K562 (cell line): ENCODE results near the gene FKRP. TPM values are rescaled to one million over a fixed set of nuclear protein-coding genes. Genes with fewer than 3 reads are reported as not detected.

ENCODE experiments used
- ASH1L ChIP-seq: fragments of 450-650 bp; IDR thresholded peaks from 2 replicates; pipeline ENCODE4 v1.6.1; 2018; ENCODE audit warnings: borderline replicate concordance, mild to moderate bottlenecking, low read depth; ENCODE audit not compliant: partially characterized antibody
- CBFB ChIP-seq: sonication (generic); formaldehyde crosslinking; IDR thresholded peaks from 2 replicates; pipeline ENCODE4 v1.4.0; 2020; ENCODE audit warnings: mild to moderate bottlenecking, missing genetic modification reagents
- CBX5 ChIP-seq: IDR thresholded peaks from 2 replicates; pipeline ENCODE4 v1.6.1; 2014; ENCODE audit warnings: low read depth, borderline replicate concordance
- DDX20 ChIP-seq: fragments of 450-650 bp; IDR thresholded peaks from 2 replicates; pipeline ENCODE4 v1.6.1; 2016; ENCODE audit warnings: missing genetic modification characterization, low read depth, mild to moderate bottlenecking, missing compliant biosample characterization, moderate library complexity
- DPF2 ChIP-seq: fragments of 450-650 bp; IDR thresholded peaks from 2 replicates; pipeline ENCODE4 v1.6.1; 2016
- KHSRP ChIP-seq: fragments of 450-650 bp; IDR thresholded peaks from 2 replicates; pipeline ENCODE4 v1.6.1; 2017
- LEF1 ChIP-seq: fragments of 450-650 bp; IDR thresholded peaks from 2 replicates; pipeline ENCODE4 v1.6.1; 2016; ENCODE audit warnings: mild to moderate bottlenecking
- MIER1 ChIP-seq: fragments of 450-650 bp; IDR thresholded peaks from 2 replicates; pipeline ENCODE4 v1.6.1; 2016; ENCODE audit warnings: antibody characterized with exemption, mild to moderate bottlenecking, low read depth
- MYNN ChIP-seq, 2 experiments: sonication (generic); formaldehyde crosslinking in 1 of 2; IDR thresholded peaks; 2 replicates each; pipeline versions ENCODE4 v1.5.0 to v1.6.1; 2016 to 2020; ENCODE audit warnings: antibody characterized with exemption in 1 of 2, missing genetic modification reagents in 1 of 2
- PCBP1 ChIP-seq: fragments of 200-400 bp; formaldehyde crosslinking; IDR thresholded peaks from 2 replicates; pipeline ENCODE4 v1.6.1; 2018; ENCODE audit warnings: mild to moderate bottlenecking, low read depth, low read length; ENCODE audit not compliant: poor library complexity, severe bottlenecking
- POLR2AphosphoS5 ChIP-seq: IDR thresholded peaks from 2 replicates; pipeline ENCODE4 v1.6.1; 2011; ENCODE audit warnings: mild to moderate bottlenecking, low read depth, low read length, moderate library complexity; ENCODE audit not compliant: control insufficient read depth, insufficient read depth
- POLR3A ChIP-seq: IDR thresholded peaks from 2 replicates; pipeline ENCODE4 v1.6.1; 2011; ENCODE audit warnings: borderline replicate concordance, mild to moderate bottlenecking, moderate library complexity; ENCODE audit not compliant: insufficient read length, insufficient read depth; ENCODE audit errors: extremely low read depth
- SMARCB1 ChIP-seq: IDR thresholded peaks from 2 replicates; pipeline ENCODE4 v1.6.1; 2011; ENCODE audit warnings: improper control_type of control experiment, low read depth; ENCODE audit not compliant: insufficient read length
- ZC3H11A ChIP-seq: IDR thresholded peaks from 2 replicates; pipeline ENCODE4 v1.6.1; 2012; ENCODE audit warnings: low read depth, low read length, improper control_type of control experiment
- ZFP30 ChIP-seq: fragments of 250-450 bp; sonication (Bioruptor Pico); IDR thresholded peaks from 2 replicates; pipeline ENCODE4 v1.8.0; 2022; ENCODE audit warnings: moderate library complexity, mild to moderate bottlenecking, inconsistent platforms, borderline replicate concordance
- ZNF586 ChIP-seq: fragments of 450-650 bp; formaldehyde crosslinking; conservative IDR thresholded peaks from 2 replicates; pipeline ENCODE4 v1.4.0; 2020; ENCODE audit warnings: mild to moderate bottlenecking, moderate library complexity
- ZNF699 ChIP-seq: fragments of 250-450 bp; sonication (Bioruptor Pico); IDR thresholded peaks from 2 replicates; pipeline ENCODE4 v1.8.0; 2021; ENCODE audit warnings: mild to moderate bottlenecking, moderate library complexity; ENCODE audit not compliant: insufficient replicate concordance
- ZNF79 ChIP-seq: fragments of 250-450 bp; sonication (Bioruptor Pico); IDR thresholded peaks from 2 replicates; pipeline ENCODE4 v1.4.0; 2020; ENCODE audit warnings: low read depth, mild to moderate bottlenecking, moderate library complexity
- polyA plus RNA-seq, 8 experiments: library from polyadenylated mRNA; depleted of rRNA in 4 of 8; stranded (reverse) in 5 of 8; unstranded in 3 of 8; fragments of >200 nt; fragmentation: Nextera tagmentation in 2 of 8; fragmentation: Illumina TruSeq in 1 of 8; extraction: Ambion mirVana in 2 of 8; extraction: Trizol in 1 of 8; gene quantifications; 2 replicates each; pipeline versions ENCODE4 v1.2.1 to v1.2.3, GENCODE V29; 2011 to 2014; ENCODE audit warnings: inconsistent platforms in 1 of 8, missing spikeins in 1 of 8
- total RNA-seq, 7 experiments: library from RNA; depleted of rRNA in 6 of 7; stranded (reverse); fragments of >200 nt in 6 of 7; fragmentation: Illumina TruSeq in 2 of 7; extraction: Trizol in 2 of 7; gene quantifications; 2 replicates each; pipeline versions ENCODE4 v1.2.1 to v1.2.3, GENCODE V29; 2011 to 2021; ENCODE audit warnings: low replicate concordance in 1 of 7
- TF ChIP-seq, protein P1 (sequence below): fragments of 450-650 bp; formaldehyde crosslinking; IDR thresholded peaks from 2 replicates; pipeline ENCODE4 v1.4.0; 2022; ENCODE audit warnings: missing genetic modification characterization
- TF ChIP-seq, protein P2 (sequence below): fragments of 200-800 bp; sonication (Bioruptor generic); IDR thresholded peaks from 2 replicates; pipeline ENCODE4 v1.6.1; 2017; ENCODE audit warnings: missing genetic modification characterization, missing compliant biosample characterization
- TF ChIP-seq, protein P3 (sequence below), 2 experiments: fragments of 450-650 bp; IDR thresholded peaks; 2 replicates each; pipeline ENCODE4 v1.6.1; 2018; ENCODE audit warnings: mild to moderate bottlenecking in 2 of 2, low read depth in 1 of 2; ENCODE audit not compliant: partially characterized antibody in 2 of 2

Gene FKRP
- total and polyA plus RNA-seq, 9 of the 15 experiments (the other 6 are each of a cell fraction or from before 2014, with no cell fraction given), result 0.68 to 16.1 (median 6.5) TPM

DNA sequence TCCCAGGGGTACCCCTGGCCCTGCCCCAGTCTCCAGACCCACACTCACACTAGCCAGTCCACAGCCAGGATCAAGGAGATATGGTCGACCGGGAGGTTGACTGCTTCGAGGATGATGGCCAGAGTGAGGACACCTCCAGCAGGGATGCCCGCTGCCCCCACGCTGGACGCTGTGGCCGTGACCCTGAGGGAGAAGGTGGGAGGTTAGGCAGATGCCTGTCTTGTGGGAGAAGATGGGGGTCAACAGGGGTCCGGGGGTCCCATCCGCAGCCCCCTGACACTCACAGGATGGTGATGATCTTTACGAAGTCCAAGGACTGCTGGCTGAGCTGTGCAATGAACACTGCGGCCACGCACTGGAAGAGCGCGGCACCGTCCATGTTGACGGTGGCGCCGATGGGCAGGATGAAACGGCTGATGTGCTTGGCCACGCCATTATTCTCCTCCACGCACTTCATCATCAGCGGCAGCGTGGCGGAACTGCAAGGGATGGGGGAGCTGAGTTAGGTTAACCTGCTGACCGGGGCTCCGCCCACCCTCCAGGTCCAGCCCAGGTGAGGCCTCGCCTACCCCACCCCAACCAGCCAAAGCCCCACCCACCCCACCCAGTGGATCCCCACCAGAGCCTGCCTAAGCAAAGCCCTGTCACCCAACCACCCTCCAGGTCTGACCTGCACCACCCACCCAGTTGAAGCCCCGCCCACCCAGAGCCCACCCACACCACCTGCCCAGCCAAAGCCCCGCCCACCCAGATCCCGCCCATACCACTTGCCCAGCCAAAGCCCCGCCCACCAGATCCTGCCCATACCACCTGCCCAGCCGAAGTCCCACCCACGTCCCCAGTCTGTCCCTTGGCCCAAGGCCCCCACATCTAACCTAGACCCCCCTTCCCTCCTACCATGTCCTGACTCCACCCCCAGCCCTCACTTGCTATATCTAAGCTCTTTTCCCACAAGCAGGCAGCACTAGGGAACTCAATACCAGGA is 31.4 kb downstream of the FKRP start (continued):
- TF ChIP-seq POLR3A (no peak), CBX5 (no peak), ZFP30 (no peak), KHSRP (no peak), DPF2 (no peak), SMARCB1 (no peak), CBFB (no peak), DDX20 (no peak), PCBP1 (peak; percentile 58), ZNF699 (CRISPR knock-in tag) (no peak), ZNF586 (CRISPR knock-in tag) (no peak), ZC3H11A (no peak), POLR2AphosphoS5 (peak; percentile 42), ASH1L (no peak), LEF1 (no peak), MIER1 (no peak), MYNN (IDR thresholded peaks at IDR 0.05) (0 out of 2 replicates have a peak, but pooled peaks have one; percentile 25), MYNN (CRISPR knock-in tag; IDR thresholded peaks at IDR 0.05) (no peak), ZNF79 (CRISPR knock-in tag) (no peak)
- TF ChIP-seq, protein P1, sequence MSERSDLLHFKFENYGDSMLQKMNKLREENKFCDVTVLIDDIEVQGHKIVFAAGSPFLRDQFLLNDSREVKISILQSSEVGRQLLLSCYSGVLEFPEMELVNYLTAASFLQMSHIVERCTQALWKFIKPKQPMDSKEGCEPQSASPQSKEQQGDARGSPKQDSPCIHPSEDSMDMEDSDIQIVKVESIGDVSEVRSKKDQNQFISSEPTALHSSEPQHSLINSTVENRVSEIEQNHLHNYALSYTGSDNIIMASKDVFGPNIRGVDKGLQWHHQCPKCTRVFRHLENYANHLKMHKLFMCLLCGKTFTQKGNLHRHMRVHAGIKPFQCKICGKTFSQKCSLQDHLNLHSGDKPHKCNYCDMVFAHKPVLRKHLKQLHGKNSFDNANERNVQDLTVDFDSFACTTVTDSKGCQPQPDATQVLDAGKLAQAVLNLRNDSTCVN, result 0 out of 2 replicates have a peak, but pooled peaks have one; percentile 32
- TF ChIP-seq, protein P2, sequence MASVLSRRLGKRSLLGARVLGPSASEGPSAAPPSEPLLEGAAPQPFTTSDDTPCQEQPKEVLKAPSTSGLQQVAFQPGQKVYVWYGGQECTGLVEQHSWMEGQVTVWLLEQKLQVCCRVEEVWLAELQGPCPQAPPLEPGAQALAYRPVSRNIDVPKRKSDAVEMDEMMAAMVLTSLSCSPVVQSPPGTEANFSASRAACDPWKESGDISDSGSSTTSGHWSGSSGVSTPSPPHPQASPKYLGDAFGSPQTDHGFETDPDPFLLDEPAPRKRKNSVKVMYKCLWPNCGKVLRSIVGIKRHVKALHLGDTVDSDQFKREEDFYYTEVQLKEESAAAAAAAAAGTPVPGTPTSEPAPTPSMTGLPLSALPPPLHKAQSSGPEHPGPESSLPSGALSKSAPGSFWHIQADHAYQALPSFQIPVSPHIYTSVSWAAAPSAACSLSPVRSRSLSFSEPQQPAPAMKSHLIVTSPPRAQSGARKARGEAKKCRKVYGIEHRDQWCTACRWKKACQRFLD, result no peak
- TF ChIP-seq, protein P3, sequence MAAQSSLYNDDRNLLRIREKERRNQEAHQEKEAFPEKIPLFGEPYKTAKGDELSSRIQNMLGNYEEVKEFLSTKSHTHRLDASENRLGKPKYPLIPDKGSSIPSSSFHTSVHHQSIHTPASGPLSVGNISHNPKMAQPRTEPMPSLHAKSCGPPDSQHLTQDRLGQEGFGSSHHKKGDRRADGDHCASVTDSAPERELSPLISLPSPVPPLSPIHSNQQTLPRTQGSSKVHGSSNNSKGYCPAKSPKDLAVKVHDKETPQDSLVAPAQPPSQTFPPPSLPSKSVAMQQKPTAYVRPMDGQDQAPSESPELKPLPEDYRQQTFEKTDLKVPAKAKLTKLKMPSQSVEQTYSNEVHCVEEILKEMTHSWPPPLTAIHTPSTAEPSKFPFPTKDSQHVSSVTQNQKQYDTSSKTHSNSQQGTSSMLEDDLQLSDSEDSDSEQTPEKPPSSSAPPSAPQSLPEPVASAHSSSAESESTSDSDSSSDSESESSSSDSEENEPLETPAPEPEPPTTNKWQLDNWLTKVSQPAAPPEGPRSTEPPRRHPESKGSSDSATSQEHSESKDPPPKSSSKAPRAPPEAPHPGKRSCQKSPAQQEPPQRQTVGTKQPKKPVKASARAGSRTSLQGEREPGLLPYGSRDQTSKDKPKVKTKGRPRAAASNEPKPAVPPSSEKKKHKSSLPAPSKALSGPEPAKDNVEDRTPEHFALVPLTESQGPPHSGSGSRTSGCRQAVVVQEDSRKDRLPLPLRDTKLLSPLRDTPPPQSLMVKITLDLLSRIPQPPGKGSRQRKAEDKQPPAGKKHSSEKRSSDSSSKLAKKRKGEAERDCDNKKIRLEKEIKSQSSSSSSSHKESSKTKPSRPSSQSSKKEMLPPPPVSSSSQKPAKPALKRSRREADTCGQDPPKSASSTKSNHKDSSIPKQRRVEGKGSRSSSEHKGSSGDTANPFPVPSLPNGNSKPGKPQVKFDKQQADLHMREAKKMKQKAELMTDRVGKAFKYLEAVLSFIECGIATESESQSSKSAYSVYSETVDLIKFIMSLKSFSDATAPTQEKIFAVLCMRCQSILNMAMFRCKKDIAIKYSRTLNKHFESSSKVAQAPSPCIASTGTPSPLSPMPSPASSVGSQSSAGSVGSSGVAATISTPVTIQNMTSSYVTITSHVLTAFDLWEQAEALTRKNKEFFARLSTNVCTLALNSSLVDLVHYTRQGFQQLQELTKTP (IDR thresholded peaks at IDR 0.05; ENCODE audit: low read depth in 1 of 2, partially characterized antibody in 2 of 2), result no peak
